SU-DHL-6 (cell line): ENCODE results near the gene ELP5.

Source experiments
- CTCF ChIP-seq: fragments of 200-600 bp; sonication (generic); IDR thresholded peaks from one replicate; pipeline ENCODE4 v1.5.1; 2017; ENCODE audit warnings: antibody characterized with exemption, mild to moderate bottlenecking, low read length, moderate library complexity; ENCODE audit not compliant: insufficient read depth, poor library complexity, severe bottlenecking
- EZH2phosphoT487 ChIP-seq: fragments of 200-600 bp; sonication (generic), shearing (Covaris generic); conservative IDR thresholded peaks from 2 replicates; pipeline ENCODE4 v1.6.1; 2018; ENCODE audit warnings: mild to moderate bottlenecking, antibody characterized with exemption, low read length, moderate library complexity, mixed read lengths

- no peak for TF ChIP-seq CTCF
- no peak for TF ChIP-seq EZH2phosphoT487
Observed at GRCh38 chr17:7262192-7262934, 10.3 kb downstream of the ELP5 start, which contains the start of gene CLDN7.
